BJ (cell line): ENCODE measurements around the gene CFH. TPM values are rescaled to one million over a fixed set of nuclear protein-coding genes. Genes with fewer than 3 reads are reported as not detected.

ENCODE experiments used
- CTCF ChIA-PET: fragments of 350-600 bp; formaldehyde crosslinking; extraction: SDS; loops from one replicate; lab custom pipeline; 2021; ENCODE audit warnings: antibody characterized with exemption, inconsistent platforms; lab: Yijun Ruan, JAX
- POLR2A ChIA-PET: fragments of 300-600 bp; sonication (Branson Sonifier 250); formaldehyde crosslinking; extraction: SDS; loops from one replicate; lab custom pipeline; 2021; ENCODE audit warnings: antibody characterized with exemption; lab: Charles Lee
- DNase-seq: peaks from one replicate; pipeline ENCODE4 v3.0.0-alpha.2; 2011; ENCODE audit warnings: low read depth
- H3K27me3 ChIP-seq: 2 replicates; pipeline ENCODE4 v1.6.0; 2011; ENCODE audit warnings: low read length; ENCODE audit not compliant: control insufficient read depth, insufficient read depth
- H3K36me3 ChIP-seq: 2 replicates; pipeline ENCODE4 v1.5.1; 2011; ENCODE audit warnings: low read length; ENCODE audit not compliant: control insufficient read depth, insufficient read depth
- H3K4me3 ChIP-seq: 2 replicates; pipeline ENCODE4 v1.5.1; 2011; ENCODE audit warnings: low read depth, mild to moderate bottlenecking, control low read depth, low read length
- polyA minus RNA-seq: library from RNA; depleted of rRNA, polyadenylated mRNA; stranded (reverse); fragments of >200 nt; gene quantifications from 2 replicates; pipeline ENCODE4 v1.2.3, GENCODE V29; 2011; rRNA and poly(A)+ RNA removed
- polyA plus RNA-seq: library from polyadenylated mRNA; depleted of rRNA; stranded (reverse); fragments of >200 nt; gene quantifications from 2 replicates; pipeline ENCODE4 v1.2.3, GENCODE V29; 2011; rRNA removed
- TF ChIP-seq, protein P1 (sequence below): IDR thresholded peaks from 2 replicates; pipeline ENCODE4 v1.5.1; 2011; ENCODE audit warnings: low read depth, mild to moderate bottlenecking, control low read depth, inconsistent platforms, low read length, moderate library complexity; ENCODE audit not compliant: insufficient read depth

Gene CFH
- polyA plus RNA-seq = 13.6 and 30.0 TPM in 2 replicates
- 2.8 and 4.3 TPM in 2 replicates for polyA minus RNA-seq

DNA sequence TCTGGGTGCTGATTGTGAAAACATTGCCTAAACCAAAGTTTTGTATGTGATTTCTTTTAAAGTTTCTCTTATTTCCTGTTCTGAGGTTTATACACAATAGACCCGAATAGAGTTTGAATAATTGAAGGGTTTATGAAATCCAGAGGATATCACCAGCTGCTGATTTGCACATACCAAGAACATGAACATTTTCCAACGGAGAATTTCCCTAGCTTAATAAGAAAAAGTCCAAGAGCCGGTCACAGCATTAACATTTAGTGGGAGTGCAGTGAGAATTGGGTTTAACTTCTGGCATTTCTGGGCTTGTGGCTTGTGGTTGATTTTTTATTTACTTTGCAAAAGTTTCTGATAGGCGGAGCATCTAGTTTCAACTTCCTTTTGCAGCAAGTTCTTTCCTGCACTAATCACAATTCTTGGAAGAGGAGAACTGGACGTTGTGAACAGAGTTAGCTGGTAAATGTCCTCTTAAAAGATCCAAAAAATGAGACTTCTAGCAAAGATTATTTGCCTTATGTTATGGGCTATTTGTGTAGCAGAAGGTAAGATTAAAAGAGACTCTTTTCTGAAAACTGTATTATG, at the start of gene CFH:
Gene CFH (plus strand): TSS at position 407 of the 579 bp plus-strand sequence. CDS start 75 bp downstream, at position 482.
- TF ChIP-seq, protein P1, sequence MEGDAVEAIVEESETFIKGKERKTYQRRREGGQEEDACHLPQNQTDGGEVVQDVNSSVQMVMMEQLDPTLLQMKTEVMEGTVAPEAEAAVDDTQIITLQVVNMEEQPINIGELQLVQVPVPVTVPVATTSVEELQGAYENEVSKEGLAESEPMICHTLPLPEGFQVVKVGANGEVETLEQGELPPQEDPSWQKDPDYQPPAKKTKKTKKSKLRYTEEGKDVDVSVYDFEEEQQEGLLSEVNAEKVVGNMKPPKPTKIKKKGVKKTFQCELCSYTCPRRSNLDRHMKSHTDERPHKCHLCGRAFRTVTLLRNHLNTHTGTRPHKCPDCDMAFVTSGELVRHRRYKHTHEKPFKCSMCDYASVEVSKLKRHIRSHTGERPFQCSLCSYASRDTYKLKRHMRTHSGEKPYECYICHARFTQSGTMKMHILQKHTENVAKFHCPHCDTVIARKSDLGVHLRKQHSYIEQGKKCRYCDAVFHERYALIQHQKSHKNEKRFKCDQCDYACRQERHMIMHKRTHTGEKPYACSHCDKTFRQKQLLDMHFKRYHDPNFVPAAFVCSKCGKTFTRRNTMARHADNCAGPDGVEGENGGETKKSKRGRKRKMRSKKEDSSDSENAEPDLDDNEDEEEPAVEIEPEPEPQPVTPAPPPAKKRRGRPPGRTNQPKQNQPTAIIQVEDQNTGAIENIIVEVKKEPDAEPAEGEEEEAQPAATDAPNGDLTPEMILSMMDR = no peak
- DNase-seq = peak; percentile 77
- Histone ChIP-seq H3K4me3 (peak within 1 kb of the TSS; percentile 34), H3K36me3 (no peaks in the 10 kb centered on the region), H3K27me3 (no peaks in the 10 kb centered on the region)
- ChIA-PET CTCF (interaction anchor here (1.0 kb wide), 1 partner anchor 10 kb away, joined by 3 read pairs; no protein-coding TSS in a partner anchor), POLR2A (no interaction called here)

DNA sequence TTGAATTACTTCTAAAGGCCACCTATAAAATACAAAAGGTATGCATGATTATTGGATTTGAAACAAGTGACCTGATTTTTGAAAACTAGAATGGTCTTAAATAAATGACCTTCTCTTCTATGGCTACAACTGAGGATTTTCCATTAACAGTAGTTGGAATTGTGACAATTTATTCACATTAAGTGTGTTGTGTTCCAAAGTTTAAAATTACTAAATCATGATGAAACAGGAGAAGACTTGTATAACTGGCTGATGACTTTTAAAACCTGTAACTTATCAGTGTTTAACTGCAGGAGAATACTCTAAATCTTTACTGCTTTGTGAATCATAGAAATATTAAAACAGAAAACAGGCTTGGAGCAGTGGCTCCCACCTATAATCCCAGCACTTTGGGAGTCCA, 48.2 kb upstream of the CFH start:
- Histone ChIP-seq H3K36me3 (no peaks in the 10 kb centered on the region), H3K27me3 (no peaks in the 10 kb centered on the region), H3K4me3 (no peak overlapping the region)
- DNase-seq = no peak
- TF ChIP-seq, protein P1 = no peak
- ChIA-PET POLR2A (no interaction called here), CTCF (no interaction called here)

DNA sequence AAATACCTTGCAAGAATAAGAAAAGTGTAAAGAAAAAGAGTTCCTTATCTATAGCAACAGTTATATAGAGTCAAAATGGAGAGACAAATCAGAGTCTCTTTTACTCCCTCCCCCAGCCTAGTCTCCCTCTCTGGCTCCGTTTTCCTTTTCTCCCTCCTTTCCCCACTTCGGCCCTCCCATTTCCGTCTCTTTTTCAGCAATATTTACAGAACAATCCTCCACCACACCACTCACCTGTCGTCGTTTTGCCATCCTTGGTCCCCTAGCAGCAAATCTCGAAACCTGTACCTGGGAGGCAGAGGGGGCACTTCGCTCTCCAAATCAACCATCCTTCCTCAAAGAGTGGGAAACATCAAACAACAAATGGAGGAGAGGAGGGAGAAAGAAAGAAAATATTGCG, 43.9 kb upstream of the CFH start:
- no peaks in the 10 kb centered on the region for H3K36me3 ChIP-seq
- TF ChIP-seq, protein P1 = no peak
- no peak for DNase-seq
- CTCF ChIA-PET = interaction anchor here (1.1 kb wide), 1 partner anchor 30 kb away, joined by 3 read pairs; no protein-coding TSS in a partner anchor
- H3K4me3 ChIP-seq = peak overlapping the region; percentile 62
- H3K27me3 ChIP-seq = no peaks in the 10 kb centered on the region
- POLR2A ChIA-PET = no interaction called here

DNA sequence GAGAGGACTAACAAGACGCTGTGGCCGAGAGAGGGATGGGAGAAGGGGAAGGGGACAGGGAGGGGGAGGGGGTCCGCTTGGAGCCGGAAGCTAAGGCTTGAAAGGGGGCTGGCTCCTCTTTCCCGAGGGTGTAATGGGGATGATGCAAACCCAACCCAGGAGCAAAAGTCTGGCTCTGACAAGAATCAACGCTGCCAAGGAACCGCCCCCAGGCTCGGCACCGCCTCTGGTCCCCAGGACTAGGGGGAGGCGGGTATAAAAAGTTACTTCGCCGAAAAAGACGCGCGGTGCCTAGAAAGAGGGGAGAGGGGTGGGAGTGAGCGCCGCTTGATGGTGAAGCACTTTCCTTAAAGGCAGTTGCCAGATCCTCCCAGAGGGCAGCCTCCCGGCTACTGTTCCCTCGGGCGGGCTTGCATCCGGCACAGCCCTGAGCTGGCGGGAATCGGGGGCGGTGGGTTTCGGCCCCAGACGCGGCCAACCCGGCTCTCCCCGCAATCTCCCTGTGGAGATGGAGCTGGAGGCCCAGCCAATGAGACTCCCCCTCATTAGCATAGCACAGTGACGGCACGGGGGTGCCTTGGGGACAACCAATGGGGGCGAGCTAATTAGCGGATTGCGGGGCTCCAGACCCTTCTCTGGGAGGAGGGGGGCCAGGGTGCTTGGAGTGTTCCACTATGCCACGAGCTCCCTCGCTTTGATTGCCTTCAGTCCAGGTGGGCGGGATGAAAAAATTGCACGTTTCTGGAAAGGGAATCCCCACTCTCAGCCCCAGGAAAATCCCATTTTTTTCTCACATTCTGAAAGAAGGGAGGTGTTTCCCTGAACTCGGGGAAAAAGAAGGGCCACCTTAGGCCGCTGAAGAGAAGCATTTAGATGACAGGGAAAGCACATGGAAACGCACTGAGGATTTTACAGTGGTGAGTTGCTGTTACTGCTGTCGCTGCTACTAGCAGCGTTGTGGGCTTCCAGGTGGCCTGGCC, 43.2 kb upstream of the CFH start, which contains the start of gene KCNT2:
Gene KCNT2 (minus strand): TSS at position 51 of the 980 bp plus-strand sequence. CDS start 131 bp downstream, outside the sequence.
- Histone ChIP-seq H3K4me3 (peak within 1 kb of the TSS; percentile 62), H3K27me3 (no peaks in the 10 kb centered on the region), H3K36me3 (no peaks in the 10 kb centered on the region)
- POLR2A ChIA-PET = no interaction called here
- no peak for DNase-seq
- TF ChIP-seq, protein P1 = 0 out of 2 replicates have a peak, but pooled peaks have one; percentile 3
- CTCF ChIA-PET = interaction anchor here (1.1 kb wide), 1 partner anchor 31 kb away, joined by 3 read pairs; no protein-coding TSS in a partner anchor

DNA sequence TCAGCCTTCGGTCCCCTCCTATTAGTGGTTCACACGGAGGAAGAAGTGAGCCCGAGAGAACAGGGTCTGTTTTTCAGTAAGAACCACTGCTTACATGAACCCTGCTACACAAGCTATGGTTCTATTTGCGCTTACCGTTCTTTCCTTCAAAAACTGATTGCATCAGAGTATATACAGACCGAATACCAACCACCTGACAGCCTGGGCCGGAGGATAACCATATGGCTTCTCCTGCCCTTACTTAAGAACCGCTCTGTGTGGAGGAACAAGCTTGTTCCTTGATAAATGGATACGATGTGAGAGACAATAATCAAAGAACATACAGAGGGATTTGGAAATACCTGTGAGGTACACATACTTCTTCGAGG, 42.5 kb upstream of the CFH start:
- no peak for DNase-seq
- Histone ChIP-seq H3K36me3 (no peaks in the 10 kb centered on the region), H3K4me3 (no peak overlapping the region), H3K27me3 (no peaks in the 10 kb centered on the region)
- TF ChIP-seq, protein P1 = no peak
- POLR2A ChIA-PET = no interaction called here
- CTCF ChIA-PET = interaction anchor here (0.8 to 1.1 kb wide), 2 partner anchors 32 to 49 kb away, joined by 3 read pairs; no protein-coding TSS in a partner anchor
